Uterus (tissue), 2 donors: Measurements from ENCODE around the gene ARHGAP9.

Experiments
- POLR2A ChIP-seq, 2 donors: fragments of 450-650 bp; IDR thresholded peaks; one replicate each; pipeline ENCODE4 v1.6.1; 2016; ENCODE audit warnings: antibody characterized with exemption in 2 of 2, mild to moderate bottlenecking in 1 of 2, moderate library complexity in 1 of 2
- TF ChIP-seq, protein P1 (sequence below), 4 experiments: fragments of 200-600 bp in 2 of 4; fragments of 450-650 bp in 2 of 4; sonication (generic) in 2 of 4; IDR thresholded peaks; one replicate each; pipeline ENCODE4 v1.5.1; 2016 to 2019; ENCODE audit warnings: antibody characterized with exemption in 4 of 4, mild to moderate bottlenecking in 2 of 4, moderate library complexity in 1 of 4

- TF ChIP-seq, protein P1, sequence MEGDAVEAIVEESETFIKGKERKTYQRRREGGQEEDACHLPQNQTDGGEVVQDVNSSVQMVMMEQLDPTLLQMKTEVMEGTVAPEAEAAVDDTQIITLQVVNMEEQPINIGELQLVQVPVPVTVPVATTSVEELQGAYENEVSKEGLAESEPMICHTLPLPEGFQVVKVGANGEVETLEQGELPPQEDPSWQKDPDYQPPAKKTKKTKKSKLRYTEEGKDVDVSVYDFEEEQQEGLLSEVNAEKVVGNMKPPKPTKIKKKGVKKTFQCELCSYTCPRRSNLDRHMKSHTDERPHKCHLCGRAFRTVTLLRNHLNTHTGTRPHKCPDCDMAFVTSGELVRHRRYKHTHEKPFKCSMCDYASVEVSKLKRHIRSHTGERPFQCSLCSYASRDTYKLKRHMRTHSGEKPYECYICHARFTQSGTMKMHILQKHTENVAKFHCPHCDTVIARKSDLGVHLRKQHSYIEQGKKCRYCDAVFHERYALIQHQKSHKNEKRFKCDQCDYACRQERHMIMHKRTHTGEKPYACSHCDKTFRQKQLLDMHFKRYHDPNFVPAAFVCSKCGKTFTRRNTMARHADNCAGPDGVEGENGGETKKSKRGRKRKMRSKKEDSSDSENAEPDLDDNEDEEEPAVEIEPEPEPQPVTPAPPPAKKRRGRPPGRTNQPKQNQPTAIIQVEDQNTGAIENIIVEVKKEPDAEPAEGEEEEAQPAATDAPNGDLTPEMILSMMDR (IDR thresholded peaks at IDR 0.05): no peak
- no peak for TF ChIP-seq POLR2A (IDR thresholded peaks at IDR 0.05)
Observed at GRCh38 chr12:57448669-57449068, 31.0 kb downstream of the ARHGAP9 start.
